ENCODE results near the gene CIRBP.

DNA sequence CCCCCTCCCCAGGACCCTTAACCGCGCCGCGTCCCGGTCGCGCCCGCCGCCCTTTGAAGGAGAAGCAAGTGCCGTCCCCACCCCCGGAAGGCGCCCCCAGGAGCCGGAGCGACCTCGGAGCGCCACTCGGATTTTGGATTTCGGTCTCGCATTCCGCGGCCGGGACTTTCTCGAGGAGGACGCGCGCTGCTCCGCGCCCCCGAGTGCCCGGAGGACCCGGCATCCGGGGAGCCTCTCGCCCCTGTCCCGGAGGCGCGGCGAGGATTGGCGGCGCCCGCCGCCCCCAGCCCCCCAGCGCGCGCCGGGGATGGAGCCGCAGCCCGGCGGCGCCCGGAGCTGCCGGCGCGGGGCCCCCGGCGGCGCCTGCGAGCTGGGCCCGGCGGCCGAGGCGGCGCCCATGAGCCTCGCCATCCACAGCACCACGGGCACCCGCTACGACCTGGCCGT, 19.1 kb upstream of the CIRBP start:
- TF ChIP-seq CTCF (IDR thresholded peaks at IDR 0.05; ENCODE audit: low read depth, low read length) (no peak), POLR2A (IDR thresholded peaks at IDR 0.05; ENCODE audit: extremely low read depth, insufficient read length) (no peak), MYC (IDR thresholded peaks at IDR 0.05; ENCODE audit: low read depth, low read length) (no peak)
- TF ChIP-seq, protein P1, sequence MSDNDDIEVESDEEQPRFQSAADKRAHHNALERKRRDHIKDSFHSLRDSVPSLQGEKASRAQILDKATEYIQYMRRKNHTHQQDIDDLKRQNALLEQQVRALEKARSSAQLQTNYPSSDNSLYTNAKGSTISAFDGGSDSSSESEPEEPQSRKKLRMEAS (IDR thresholded peaks at IDR 0.05; ENCODE audit: low read depth, low read length), result no peak
